ENCODE results near the gene C17orf75.

The C17orf75 gene

DNA sequence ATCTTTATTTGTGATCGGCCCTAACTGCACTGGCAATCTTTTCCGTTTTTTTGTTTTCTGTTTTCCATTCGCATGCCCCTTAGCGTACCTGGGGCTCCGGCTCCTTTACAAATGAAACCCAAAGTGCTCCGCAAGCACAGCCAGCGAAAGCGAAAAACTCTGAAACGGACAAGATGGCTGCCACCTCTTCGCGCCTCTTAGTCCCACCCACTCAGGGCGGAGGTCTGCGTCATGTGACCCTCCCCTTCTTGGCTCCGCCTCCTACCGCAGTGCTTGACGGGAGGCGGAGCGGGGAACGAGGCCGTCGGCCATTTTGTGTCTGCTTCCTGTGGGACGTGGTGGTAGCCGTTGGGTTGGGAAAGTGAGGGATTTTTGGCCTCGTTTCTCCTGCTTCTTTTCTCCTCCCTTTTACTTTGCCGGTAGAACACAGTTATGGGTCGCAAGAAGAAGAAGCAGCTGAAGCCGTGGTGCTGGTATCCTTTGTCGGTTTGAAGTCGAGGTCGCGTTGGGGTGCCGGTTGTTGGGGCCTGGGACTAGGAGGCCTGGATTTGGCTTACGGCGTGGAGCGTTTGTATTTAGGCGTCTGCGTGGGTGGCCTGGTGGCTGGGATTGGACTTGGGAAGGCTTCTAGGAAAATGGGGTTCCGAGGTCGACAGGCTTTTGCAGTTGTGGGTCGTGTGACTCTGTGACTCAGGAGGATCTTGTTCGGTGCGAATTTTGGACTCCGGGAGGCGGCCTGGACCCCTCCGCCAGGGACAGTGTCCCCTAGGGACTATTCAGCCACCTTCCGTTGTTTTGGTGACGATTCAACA, 8.1 kb upstream of the C17orf75 start, which contains the start of gene ZNF207:
ZNF207 (plus strand) TSS at position 304 of the 812 bp plus-strand sequence; CDS start at position 433, 129 bp downstream.
- peak within 1 kb of the TSS in 1 of 2 experiments; percentile 30 for H3K14ac ChIP-seq (ENCODE audit: low read length in 2 of 2)

DNA sequence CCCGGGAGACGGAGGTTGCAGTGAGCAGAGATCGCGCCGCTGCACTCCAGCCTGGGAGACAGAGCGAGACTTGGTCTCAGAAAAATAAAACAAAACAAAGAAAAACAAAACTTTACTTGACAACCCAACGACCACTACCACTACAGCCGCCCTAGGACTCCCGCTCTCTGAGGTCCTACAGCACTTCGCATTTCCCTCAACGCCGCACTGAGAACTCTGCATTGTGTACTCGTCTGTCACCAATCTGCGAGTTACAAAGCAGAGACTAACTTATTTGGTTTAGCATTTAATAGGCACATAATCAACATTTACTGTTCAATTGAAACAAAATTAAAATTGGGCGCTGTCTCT, 7.5 kb upstream of the C17orf75 start:
- Histone ChIP-seq H3K9me3 (ENCODE audit: control insufficient read depth, low read length) (no peaks in the 10 kb centered on the region), H3K27ac (ENCODE audit: low read length, poor library complexity, severe bottlenecking) (peak overlapping the region; percentile 83), H2BK12ac (ENCODE audit: low read length in 2 of 2) (no peak overlapping the region), H2AFZ (ENCODE audit: low read depth, low read length) (no peak overlapping the region), H3K79me1 (replicated peaks; ENCODE audit: low read length, poor library complexity, severe bottlenecking) (peaks cover 7% of the 10 kb centered on the region), H3K4me2 (ENCODE audit: low read length, poor library complexity, severe bottlenecking) (peak overlapping the region; percentile 83), H2BK5ac (ENCODE audit: low read depth, low read length, poor library complexity, severe bottlenecking) (no peak overlapping the region), H3K4me3 (ENCODE audit: insufficient read depth in 1 of 2, low read depth in 1 of 2, low read length in 2 of 2) (peak overlapping the region; percentile 89), H3K27me3 (ENCODE audit: control insufficient read depth in 1 of 2, insufficient read depth in 1 of 2, low read length in 2 of 2) (no peaks in the 10 kb centered on the region), H3K18ac (ENCODE audit: low read depth in 1 of 2, low read length in 2 of 2) (peak overlapping the region; percentile 68 to 86), H2BK15ac (ENCODE audit: low read depth, poor library complexity, severe bottlenecking) (no peak overlapping the region), H3K14ac (ENCODE audit: low read length in 2 of 2) (no peak overlapping the region), H2BK120ac (ENCODE audit: low read depth, low read length) (peak overlapping the region; percentile 54), H3K9ac (ENCODE audit: low read length) (peak overlapping the region; percentile 99), H4K91ac (ENCODE audit: low read length) (no peak overlapping the region), H3K36me3 (ENCODE audit: control insufficient read depth in 1 of 2, insufficient read depth in 2 of 2, low read depth in 1 of 2, low read length in 2 of 2) (peaks cover 13 to 21% of the 10 kb centered on the region in 2 experiments), H3K23ac (ENCODE audit: low read length in 2 of 2) (no peak overlapping the region), H4K8ac (ENCODE audit: low read length) (peak overlapping the region; percentile 84), H3K4me1 (ENCODE audit: control insufficient read depth, insufficient read depth, low read depth, low read length) (peaks cover 13% of the 10 kb centered on the region), H3K4ac (ENCODE audit: low read depth in 1 of 2, low read length in 2 of 2) (peak overlapping the region; percentile 57 to 99), H2AK5ac (ENCODE audit: low read length, severe bottlenecking) (peak overlapping the region; percentile 26)
- WGBS, result 69% methylated on average over 14 of the region's 15 CpGs
- DNase-seq, result no peak

More for the DNA sequence above, 8.1 kb upstream of the C17orf75 start, which contains the start of gene ZNF207:
- Histone ChIP-seq H4K8ac (ENCODE audit: low read length) (peak within 1 kb of the TSS; percentile 84), H3K79me1 (replicated peaks; ENCODE audit: low read length, poor library complexity, severe bottlenecking) (peaks cover 7% of the 10 kb centered on the region), H3K4me2 (ENCODE audit: low read length, poor library complexity, severe bottlenecking) (peak within 1 kb of the TSS; percentile 83), H2AK5ac (ENCODE audit: low read length, severe bottlenecking) (peak within 1 kb of the TSS; percentile 99), H4K91ac (ENCODE audit: low read length) (peak within 1 kb of the TSS; percentile 48), H2BK15ac (ENCODE audit: low read depth, poor library complexity, severe bottlenecking) (peak within 1 kb of the TSS; percentile 36), H3K23ac (ENCODE audit: low read length in 2 of 2) (peak within 1 kb of the TSS in 1 of 2 experiments; percentile 37), H2BK120ac (ENCODE audit: low read depth, low read length) (peak within 1 kb of the TSS; percentile 54), H3K4ac (ENCODE audit: low read depth in 1 of 2, low read length in 2 of 2) (peak within 1 kb of the TSS; percentile 57 to 99), H3K9ac (ENCODE audit: low read length) (peak within 1 kb of the TSS; percentile 99), H2BK12ac (ENCODE audit: low read length in 2 of 2) (peak within 1 kb of the TSS in 1 of 2 experiments; percentile 10), H3K27me3 (ENCODE audit: control insufficient read depth in 1 of 2, insufficient read depth in 1 of 2, low read length in 2 of 2) (no peaks in the 10 kb centered on the region), H3K18ac (ENCODE audit: low read depth in 1 of 2, low read length in 2 of 2) (peak within 1 kb of the TSS; percentile 96 to 97), H3K4me1 (ENCODE audit: control insufficient read depth, insufficient read depth, low read depth, low read length) (peaks cover 15% of the 10 kb centered on the region), H3K27ac (ENCODE audit: low read length, poor library complexity, severe bottlenecking) (peak within 1 kb of the TSS; percentile 83), H2BK5ac (ENCODE audit: low read depth, low read length, poor library complexity, severe bottlenecking) (peak within 1 kb of the TSS; percentile 21), H3K36me3 (ENCODE audit: control insufficient read depth in 1 of 2, insufficient read depth in 2 of 2, low read depth in 1 of 2, low read length in 2 of 2) (peaks cover 18 to 27% of the 10 kb centered on the region in 2 experiments), H3K4me3 (ENCODE audit: insufficient read depth in 1 of 2, low read depth in 1 of 2, low read length in 2 of 2) (peak within 1 kb of the TSS; percentile 89), H3K9me3 (ENCODE audit: control insufficient read depth, low read length) (no peaks in the 10 kb centered on the region), H2AFZ (ENCODE audit: low read depth, low read length) (peak within 1 kb of the TSS; percentile 19)
- DNase-seq, result peak; percentile 97
- WGBS, result under 1% methylated on average over 44 of the region's 47 CpGs

- H3K27ac ChIP-seq (ENCODE audit: low read length, poor library complexity, severe bottlenecking), result no peak overlapping the region
- no peak overlapping the region for H2AFZ ChIP-seq (ENCODE audit: low read depth, low read length)
- no peak overlapping the region for H2BK15ac ChIP-seq (ENCODE audit: low read depth, poor library complexity, severe bottlenecking)
- no peak overlapping the region for H4K91ac ChIP-seq (ENCODE audit: low read length)
- peaks cover 7% of the 10 kb centered on the region for H3K79me1 ChIP-seq (replicated peaks; ENCODE audit: low read length, poor library complexity, severe bottlenecking)
- H3K9me3 ChIP-seq (ENCODE audit: control insufficient read depth, low read length), result no peaks in the 10 kb centered on the region
- H3K36me3 ChIP-seq (ENCODE audit: control insufficient read depth in 1 of 2, insufficient read depth in 2 of 2, low read depth in 1 of 2, low read length in 2 of 2), result peaks cover 7 to 13% of the 10 kb centered on the region in 2 experiments
- 87% methylated on average over 1 of the region's 2 CpGs for WGBS
- H3K23ac ChIP-seq (ENCODE audit: low read length in 2 of 2), result no peak overlapping the region
- no peak overlapping the region for H3K4me2 ChIP-seq (ENCODE audit: low read length, poor library complexity, severe bottlenecking)
- no peak for DNase-seq
- no peak overlapping the region for H3K18ac ChIP-seq (ENCODE audit: low read depth in 1 of 2, low read length in 2 of 2)
- H3K27me3 ChIP-seq (ENCODE audit: control insufficient read depth in 1 of 2, insufficient read depth in 1 of 2, low read length in 2 of 2), result no peaks in the 10 kb centered on the region
- H2BK120ac ChIP-seq (ENCODE audit: low read depth, low read length), result no peak overlapping the region
- H3K14ac ChIP-seq (ENCODE audit: low read length in 2 of 2), result no peak overlapping the region
- H3K4me1 ChIP-seq (ENCODE audit: control insufficient read depth, insufficient read depth, low read depth, low read length), result peaks cover 13% of the 10 kb centered on the region
- peak overlapping the region; percentile 27 for H2AK5ac ChIP-seq (ENCODE audit: low read length, severe bottlenecking)
- H2BK5ac ChIP-seq (ENCODE audit: low read depth, low read length, poor library complexity, severe bottlenecking), result no peak overlapping the region
- no peak overlapping the region for H3K4ac ChIP-seq (ENCODE audit: low read depth in 1 of 2, low read length in 2 of 2)
- H3K9ac ChIP-seq (ENCODE audit: low read length), result no peak overlapping the region
- no peak overlapping the region for H2BK12ac ChIP-seq (ENCODE audit: low read length in 2 of 2)
- no peak overlapping the region for H4K8ac ChIP-seq (ENCODE audit: low read length)
- H3K4me3 ChIP-seq (ENCODE audit: insufficient read depth in 1 of 2, low read depth in 1 of 2, low read length in 2 of 2), result peak overlapping the region in 1 of 2 experiments; percentile 89
Measured at GRCh38 chr17:32348483-32348800, 6.5 kb upstream of the C17orf75 start.

- no peak overlapping the region for H2BK120ac ChIP-seq (ENCODE audit: low read depth, low read length)
- no peak overlapping the region for H3K4me2 ChIP-seq (ENCODE audit: low read length, poor library complexity, severe bottlenecking)
- H3K9ac ChIP-seq (ENCODE audit: low read length), result no peak overlapping the region
- no peaks in the 10 kb centered on the region for H3K36me3 ChIP-seq (ENCODE audit: control insufficient read depth in 1 of 2, insufficient read depth in 2 of 2, low read depth in 1 of 2, low read length in 2 of 2)
- H3K9me3 ChIP-seq (ENCODE audit: control insufficient read depth, low read length), result no peaks in the 10 kb centered on the region
- no peak overlapping the region for H3K18ac ChIP-seq (ENCODE audit: low read depth in 1 of 2, low read length in 2 of 2)
- no peak overlapping the region for H3K14ac ChIP-seq (ENCODE audit: low read length in 2 of 2)
- DNase-seq, result no peak
- H4K91ac ChIP-seq (ENCODE audit: low read length), result no peak overlapping the region
- no peak overlapping the region for H2AFZ ChIP-seq (ENCODE audit: low read depth, low read length)
- no peak overlapping the region for H3K27ac ChIP-seq (ENCODE audit: low read length, poor library complexity, severe bottlenecking)
- no peak overlapping the region for H3K4ac ChIP-seq (ENCODE audit: low read depth in 1 of 2, low read length in 2 of 2)
- no peak overlapping the region for H2BK5ac ChIP-seq (ENCODE audit: low read depth, low read length, poor library complexity, severe bottlenecking)
- H3K4me3 ChIP-seq (ENCODE audit: insufficient read depth in 1 of 2, low read depth in 1 of 2, low read length in 2 of 2), result no peak overlapping the region
- no peak overlapping the region for H2AK5ac ChIP-seq (ENCODE audit: low read length, severe bottlenecking)
- 86% methylated on average over 11 of the region's 11 CpGs for WGBS
- H3K79me1 ChIP-seq (replicated peaks; ENCODE audit: low read length, poor library complexity, severe bottlenecking), result peaks cover 11% of the 10 kb centered on the region
- H2BK12ac ChIP-seq (ENCODE audit: low read length in 2 of 2), result no peak overlapping the region
- no peak overlapping the region for H3K23ac ChIP-seq (ENCODE audit: low read length in 2 of 2)
- H4K8ac ChIP-seq (ENCODE audit: low read length), result no peak overlapping the region
- H3K4me1 ChIP-seq (ENCODE audit: control insufficient read depth, insufficient read depth, low read depth, low read length), result peaks cover 13% of the 10 kb centered on the region
- H3K27me3 ChIP-seq (ENCODE audit: control insufficient read depth in 1 of 2, insufficient read depth in 1 of 2, low read length in 2 of 2), result no peaks in the 10 kb centered on the region
- no peak overlapping the region for H2BK15ac ChIP-seq (ENCODE audit: low read depth, poor library complexity, severe bottlenecking)
Measured at GRCh38 chr17:32345951-32346600, 4.1 kb upstream of the C17orf75 start.
